Activated T-helper 1 cell treated with anti-CD3 and anti-CD28 coated beads, Interleukin-2, amount 50 U/mL, for 16 hours (primary cell): ENCODE measurements around the gene AKAP13.

Experiments used
- DNase-seq, 2 donors: peaks; one replicate each; pipeline ENCODE4 v3.0.0-alpha.2; 2020; ENCODE audit warnings: low read depth in 1 of 2, low spot score in 1 of 2

AKAP13 gene

GRCh38 chr15:85443593-85444087 lies 63.2 kb downstream of the AKAP13 start:
- DNase-seq, result no peak

GRCh38 chr15:85444122-85444745 lies 63.8 kb downstream of the AKAP13 start:
- DNase-seq, result no peak

- no peak for DNase-seq
These were observed 65.0 kb downstream of the AKAP13 start for GRCh38 chr15:85445361-85445760.

GRCh38 chr15:85451099-85451700 lies 70.8 kb downstream of the AKAP13 start:
- no peak for DNase-seq

- no peak for DNase-seq
These were observed 72.0 kb downstream of the AKAP13 start for GRCh38 chr15:85452436-85452835.

- DNase-seq, result no peak
These were observed 72.9 kb downstream of the AKAP13 start for GRCh38 chr15:85453144-85453872.

GRCh38 chr15:85454403-85454802 lies 74.0 kb downstream of the AKAP13 start:
- no peak for DNase-seq

- no peak for DNase-seq
These were observed 75.5 kb downstream of the AKAP13 start for GRCh38 chr15:85455891-85456290.

GRCh38 chr15:85456798-85457197 lies 76.4 kb downstream of the AKAP13 start:
- DNase-seq, result no peak

GRCh38 chr15:85457392-85457968 lies 77.1 kb downstream of the AKAP13 start:
- DNase-seq, result no peak

- DNase-seq, result no peak
These were observed 78.4 kb downstream of the AKAP13 start for GRCh38 chr15:85458764-85459163.

- no peak for DNase-seq
These were observed 81.6 kb downstream of the AKAP13 start for GRCh38 chr15:85462029-85462428.

GRCh38 chr15:85463276-85463892 lies 83.0 kb downstream of the AKAP13 start:
- no peak for DNase-seq

GRCh38 chr15:85463976-85464375 lies 83.6 kb downstream of the AKAP13 start:
- DNase-seq, result no peak

- no peak for DNase-seq
These were observed 84.1 kb downstream of the AKAP13 start for GRCh38 chr15:85464471-85464870.

- DNase-seq, result no peak
These were observed 90.3 kb downstream of the AKAP13 start for GRCh38 chr15:85470563-85471271.

GRCh38 chr15:85472349-85472748 lies 91.9 kb downstream of the AKAP13 start:
- no peak for DNase-seq

- DNase-seq, result no peak
These were observed 93.1 kb downstream of the AKAP13 start for GRCh38 chr15:85473455-85473854.

- DNase-seq, result no peak
These were observed 94.4 kb downstream of the AKAP13 start for GRCh38 chr15:85474700-85475316.

- DNase-seq, result no peak
These were observed 94.9 kb downstream of the AKAP13 start for GRCh38 chr15:85475317-85475701.
